K562 (cell line): ENCODE data around the gene MEAK7. TPM values are rescaled to one million over a fixed set of nuclear protein-coding genes. Genes with fewer than 3 reads are reported as not detected.

Experiments
- BRF2 ChIP-seq: IDR thresholded peaks from 3 replicates; pipeline ENCODE4 v1.6.1; 2011; ENCODE audit warnings: borderline replicate concordance, mild to moderate bottlenecking; ENCODE audit not compliant: insufficient read length, insufficient read depth
- CXXC5 ChIP-seq: fragments of 250-450 bp; sonication (Bioruptor Pico); IDR thresholded peaks from 2 replicates; pipeline ENCODE4 v1.8.0; 2022; ENCODE audit warnings: inconsistent platforms, mild to moderate bottlenecking, moderate library complexity
- DNMT1 ChIP-seq: fragments of 450-650 bp; IDR thresholded peaks from 2 replicates; pipeline ENCODE4 v1.6.1; 2016; ENCODE audit warnings: antibody characterized with exemption, mild to moderate bottlenecking
- HIVEP1 ChIP-seq: fragments of 250-450 bp; sonication (Bioruptor Pico); IDR thresholded peaks from 2 replicates; pipeline ENCODE4 v1.4.0; 2020; ENCODE audit warnings: mild to moderate bottlenecking
- MTA3 ChIP-seq: fragments of 450-650 bp; formaldehyde crosslinking; IDR thresholded peaks from 2 replicates; pipeline ENCODE4 v1.6.1; 2017; ENCODE audit warnings: mild to moderate bottlenecking, borderline replicate concordance
- SIN3B ChIP-seq: fragments of 450-650 bp; IDR thresholded peaks from 2 replicates; pipeline ENCODE4 v1.6.1; 2017; ENCODE audit warnings: low read depth, mild to moderate bottlenecking, moderate library complexity
- SNRNP70 ChIP-seq: fragments of 200-400 bp; formaldehyde crosslinking; optimal IDR thresholded peaks from 2 replicates; pipeline ENCODE3; 2017; ENCODE audit warnings: low read depth, low read length
- polyA plus RNA-seq, 8 experiments: library from polyadenylated mRNA; depleted of rRNA in 4 of 8; stranded (reverse) in 5 of 8; unstranded in 3 of 8; fragments of >200 nt; fragmentation: Nextera tagmentation in 2 of 8; fragmentation: Illumina TruSeq in 1 of 8; extraction: Ambion mirVana in 2 of 8; extraction: Trizol in 1 of 8; gene quantifications; 2 replicates each; pipeline versions ENCODE4 v1.2.1 to v1.2.3, GENCODE V29; 2011 to 2014; ENCODE audit warnings: inconsistent platforms in 1 of 8, missing spikeins in 1 of 8
- total RNA-seq, 7 experiments: library from RNA; depleted of rRNA in 6 of 7; stranded (reverse); fragments of >200 nt in 6 of 7; fragmentation: Illumina TruSeq in 2 of 7; extraction: Trizol in 2 of 7; gene quantifications; 2 replicates each; pipeline versions ENCODE4 v1.2.1 to v1.2.3, GENCODE V29; 2011 to 2021; ENCODE audit warnings: low replicate concordance in 1 of 7
- TF ChIP-seq, protein P1 (sequence below): fragments of 450-650 bp; IDR thresholded peaks from 2 replicates; pipeline ENCODE4 v1.6.1; 2018; ENCODE audit not compliant: partially characterized antibody

MEAK7 gene
- total and polyA plus RNA-seq, 9 of the 15 experiments (the other 6 are each of a cell fraction or from before 2014, with no cell fraction given) = 1.4 to 14.5 (median 6.3) TPM

GRCh38 chr16:84517366-84517765 lies 12.9 kb upstream of the MEAK7 start (continued):
- TF ChIP-seq, protein P1, sequence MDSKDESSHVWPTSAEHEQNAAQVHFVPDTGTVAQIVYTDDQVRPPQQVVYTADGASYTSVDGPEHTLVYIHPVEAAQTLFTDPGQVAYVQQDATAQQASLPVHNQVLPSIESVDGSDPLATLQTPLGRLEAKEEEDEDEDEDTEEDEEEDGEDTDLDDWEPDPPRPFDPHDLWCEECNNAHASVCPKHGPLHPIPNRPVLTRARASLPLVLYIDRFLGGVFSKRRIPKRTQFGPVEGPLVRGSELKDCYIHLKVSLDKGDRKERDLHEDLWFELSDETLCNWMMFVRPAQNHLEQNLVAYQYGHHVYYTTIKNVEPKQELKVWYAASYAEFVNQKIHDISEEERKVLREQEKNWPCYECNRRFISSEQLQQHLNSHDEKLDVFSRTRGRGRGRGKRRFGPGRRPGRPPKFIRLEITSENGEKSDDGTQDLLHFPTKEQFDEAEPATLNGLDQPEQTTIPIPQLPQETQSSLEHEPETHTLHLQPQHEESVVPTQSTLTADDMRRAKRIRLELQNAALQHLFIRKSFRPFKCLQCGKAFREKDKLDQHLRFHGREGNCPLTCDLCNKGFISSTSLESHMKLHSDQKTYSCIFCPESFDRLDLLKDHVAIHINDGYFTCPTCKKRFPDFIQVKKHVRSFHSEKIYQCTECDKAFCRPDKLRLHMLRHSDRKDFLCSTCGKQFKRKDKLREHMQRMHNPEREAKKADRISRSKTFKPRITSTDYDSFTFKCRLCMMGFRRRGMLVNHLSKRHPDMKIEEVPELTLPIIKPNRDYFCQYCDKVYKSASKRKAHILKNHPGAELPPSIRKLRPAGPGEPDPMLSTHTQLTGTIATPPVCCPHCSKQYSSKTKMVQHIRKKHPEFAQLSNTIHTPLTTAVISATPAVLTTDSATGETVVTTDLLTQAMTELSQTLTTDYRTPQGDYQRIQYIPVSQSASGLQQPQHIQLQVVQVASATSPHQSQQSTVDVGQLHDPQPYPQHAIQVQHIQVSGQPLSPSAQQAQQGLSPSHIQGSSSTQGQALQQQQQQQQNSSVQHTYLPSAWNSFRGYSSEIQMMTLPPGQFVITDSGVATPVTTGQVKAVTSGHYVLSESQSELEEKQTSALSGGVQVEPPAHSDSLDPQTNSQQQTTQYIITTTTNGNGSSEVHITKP = no peak
- TF ChIP-seq CXXC5 (CRISPR knock-in tag) (no peak), DNMT1 (no peak), HIVEP1 (CRISPR knock-in tag) (no peak), SNRNP70 (no peak), SIN3B (no peak), MTA3 (no peak), BRF2 (no peak)
